ENCODE results near the gene SMC1B. TPM values are rescaled to one million over a fixed set of nuclear protein-coding genes. Genes with fewer than 3 reads are reported as not detected.
"Not testable (repeated sequence)": the region's sequence is repeated elsewhere in the genome, so short reads cannot be mapped to it uniquely, and the experiment has no call there.

The SMC1B gene
- total RNA-seq, 2 donors from 2014 or later, result not detected

DNA sequence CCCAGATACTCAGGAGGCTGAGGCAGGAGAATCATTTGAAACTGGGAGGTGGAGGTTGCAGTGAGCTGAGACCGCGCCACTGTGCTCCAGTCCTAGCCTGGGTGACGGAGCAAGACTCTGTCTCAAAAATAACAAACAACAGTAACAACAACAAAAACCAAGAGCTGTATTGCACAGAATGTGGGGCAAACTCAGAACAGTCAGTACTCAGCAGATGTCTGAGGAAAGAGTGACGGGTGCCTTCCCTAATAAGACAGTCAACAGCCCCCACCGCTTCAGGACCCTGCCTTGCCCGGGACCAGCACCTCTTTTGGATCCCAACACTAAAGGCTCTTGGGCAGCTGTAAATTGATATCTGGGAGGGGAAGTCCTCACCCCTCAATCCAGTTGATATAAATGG, 40.4 kb upstream of the SMC1B start:
- H3K36me3 ChIP-seq, result no peaks in the 10 kb centered on the region
- ATAC-seq (ENCODE audit: insufficient number of reproducible peaks, low FRiP score, low read depth) (no peak), DNase-seq (ENCODE audit: low spot score) (no peak)
- TF ChIP-seq, protein P1, sequence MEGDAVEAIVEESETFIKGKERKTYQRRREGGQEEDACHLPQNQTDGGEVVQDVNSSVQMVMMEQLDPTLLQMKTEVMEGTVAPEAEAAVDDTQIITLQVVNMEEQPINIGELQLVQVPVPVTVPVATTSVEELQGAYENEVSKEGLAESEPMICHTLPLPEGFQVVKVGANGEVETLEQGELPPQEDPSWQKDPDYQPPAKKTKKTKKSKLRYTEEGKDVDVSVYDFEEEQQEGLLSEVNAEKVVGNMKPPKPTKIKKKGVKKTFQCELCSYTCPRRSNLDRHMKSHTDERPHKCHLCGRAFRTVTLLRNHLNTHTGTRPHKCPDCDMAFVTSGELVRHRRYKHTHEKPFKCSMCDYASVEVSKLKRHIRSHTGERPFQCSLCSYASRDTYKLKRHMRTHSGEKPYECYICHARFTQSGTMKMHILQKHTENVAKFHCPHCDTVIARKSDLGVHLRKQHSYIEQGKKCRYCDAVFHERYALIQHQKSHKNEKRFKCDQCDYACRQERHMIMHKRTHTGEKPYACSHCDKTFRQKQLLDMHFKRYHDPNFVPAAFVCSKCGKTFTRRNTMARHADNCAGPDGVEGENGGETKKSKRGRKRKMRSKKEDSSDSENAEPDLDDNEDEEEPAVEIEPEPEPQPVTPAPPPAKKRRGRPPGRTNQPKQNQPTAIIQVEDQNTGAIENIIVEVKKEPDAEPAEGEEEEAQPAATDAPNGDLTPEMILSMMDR (IDR thresholded peaks at IDR 0.05), result no peak
- no peak overlapping the region for H3K27ac ChIP-seq
- H3K4me1 ChIP-seq (ENCODE audit: control insufficient read depth in 1 of 2, low read depth in 2 of 2), result peaks cover 13 to 47% of the 10 kb centered on the region in 2 donors
- H3K9me3 ChIP-seq, result no peaks in the 10 kb centered on the region
- H3K27me3 ChIP-seq (replicated peaks; ENCODE audit: insufficient read depth), result no peaks in the 10 kb centered on the region
- H3K4me3 ChIP-seq, result no peak overlapping the region

DNA sequence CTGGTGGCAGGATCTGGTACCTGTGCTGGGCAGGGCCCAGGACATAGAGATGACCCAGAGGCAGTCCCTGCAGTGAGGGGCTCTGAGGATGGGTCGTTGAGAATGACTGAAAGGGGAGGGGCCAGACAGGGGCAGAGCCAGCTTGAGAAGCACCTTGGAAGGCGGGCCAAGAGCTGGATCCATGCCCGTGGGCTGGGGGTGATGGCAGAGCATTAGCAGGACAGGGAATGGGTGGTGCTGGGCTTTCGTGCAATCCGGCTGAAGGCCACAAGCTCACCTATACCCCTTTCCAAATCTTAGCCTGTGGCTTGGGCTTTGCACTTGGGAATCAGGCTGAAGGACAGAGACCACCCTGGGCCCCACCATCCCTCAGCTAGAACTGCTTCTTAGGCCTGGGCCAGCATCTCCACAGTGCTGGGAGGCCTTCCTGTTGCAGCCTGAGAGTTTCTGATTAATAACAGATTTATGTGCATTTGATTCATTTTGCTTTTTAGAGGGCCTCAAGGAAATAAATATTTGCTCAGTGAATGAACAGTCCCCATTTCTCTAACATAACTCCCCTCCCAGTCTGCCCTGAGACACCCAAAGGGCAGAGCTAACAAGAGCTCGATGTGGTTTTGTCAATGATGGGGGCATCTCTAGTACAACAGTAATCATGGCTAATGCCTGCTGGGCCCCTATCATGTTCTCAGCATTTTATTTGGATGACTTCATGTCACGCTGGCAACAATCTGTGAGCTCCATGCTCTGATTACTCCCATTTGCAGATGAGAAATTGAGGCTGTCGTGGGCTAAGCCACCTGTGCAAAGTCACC, 39.4 kb upstream of the SMC1B start:
- H3K27me3 ChIP-seq (replicated peaks; ENCODE audit: insufficient read depth), result no peaks in the 10 kb centered on the region
- ATAC-seq (ENCODE audit: insufficient number of reproducible peaks, low FRiP score, low read depth), result no peak

DNA sequence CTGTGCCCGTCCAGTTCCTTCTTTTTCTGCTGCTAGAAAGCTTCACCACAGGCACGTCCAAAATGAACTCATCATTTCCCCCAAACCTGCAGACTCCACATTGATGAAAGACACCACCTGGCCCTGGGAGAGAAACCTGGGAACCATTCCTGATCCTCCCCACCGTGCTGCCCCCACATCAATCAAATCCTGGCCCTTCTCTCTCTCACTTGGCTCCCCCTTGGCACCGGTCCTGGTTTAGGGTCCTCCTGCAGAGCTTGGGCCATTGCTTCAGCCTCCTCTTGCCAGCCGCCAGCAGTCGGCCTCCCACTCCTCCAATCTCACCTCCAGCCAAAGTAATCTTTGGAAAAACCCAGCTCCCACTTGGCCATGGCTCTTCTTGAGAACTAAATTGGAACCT, 38.6 kb upstream of the SMC1B start:
- DNase-seq (ENCODE audit: low spot score) (no peak), ATAC-seq (ENCODE audit: insufficient number of reproducible peaks, low FRiP score, low read depth) (no peak)
- Histone ChIP-seq H3K4me1 (ENCODE audit: control insufficient read depth in 1 of 2, low read depth in 2 of 2) (peaks cover 21 to 54% of the 10 kb centered on the region in 2 donors), H3K27ac (peak overlapping the region in 1 of 2 donors; percentile 22), H3K4me3 (no peak overlapping the region), H3K9me3 (no peaks in the 10 kb centered on the region), H3K36me3 (no peaks in the 10 kb centered on the region), H3K27me3 (replicated peaks; ENCODE audit: insufficient read depth) (no peaks in the 10 kb centered on the region)
- TF ChIP-seq, protein P1 (IDR thresholded peaks at IDR 0.05), result no peak

More for the DNA sequence above, 39.4 kb upstream of the SMC1B start:
- no peak for DNase-seq (ENCODE audit: low spot score)
- Histone ChIP-seq H3K4me1 (ENCODE audit: control insufficient read depth in 1 of 2, low read depth in 2 of 2) (peaks cover 21 to 54% of the 10 kb centered on the region in 2 donors), H3K36me3 (no peaks in the 10 kb centered on the region), H3K27ac (peak overlapping the region in 1 of 2 donors; percentile 22), H3K9me3 (no peaks in the 10 kb centered on the region), H3K4me3 (no peak overlapping the region)
- TF ChIP-seq, protein P1 (IDR thresholded peaks at IDR 0.05), result no peak

DNA sequence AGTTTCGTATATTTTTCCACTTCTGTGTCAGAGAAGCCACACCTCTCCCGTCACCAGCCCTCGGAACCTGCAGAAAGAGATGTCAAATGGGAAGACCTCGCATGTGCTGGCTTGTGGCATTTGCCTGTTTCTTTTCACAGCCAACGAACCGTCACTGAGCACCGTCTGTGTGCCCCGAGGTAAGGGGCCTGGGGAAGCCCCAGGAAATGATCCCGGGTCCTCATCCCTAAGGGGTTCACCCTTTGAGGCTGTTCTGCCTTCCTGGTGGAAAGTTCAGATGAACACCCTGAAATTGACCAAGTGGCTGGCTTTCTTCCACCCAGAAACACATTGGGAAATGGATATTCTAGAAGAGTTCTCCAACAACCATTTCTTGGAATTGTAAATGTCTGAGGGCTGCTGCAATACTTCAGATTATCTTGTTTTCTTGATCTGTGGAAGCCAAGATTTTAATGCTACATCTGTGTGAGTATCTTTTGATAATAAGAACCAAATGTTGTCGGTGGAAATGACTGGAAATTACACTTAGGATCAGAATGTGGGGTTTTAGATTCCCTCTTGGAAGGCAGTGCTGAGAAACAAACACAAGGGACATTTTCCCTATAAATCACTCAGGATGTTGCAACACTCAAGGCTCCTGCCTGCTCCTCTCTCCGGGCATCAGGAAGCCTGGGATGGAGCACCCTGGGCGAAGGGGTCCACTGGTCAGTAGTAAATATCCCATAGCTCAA, 37.7 kb upstream of the SMC1B start:
- no peaks in the 10 kb centered on the region for H3K27me3 ChIP-seq (replicated peaks; ENCODE audit: insufficient read depth)
- H3K9me3 ChIP-seq, result no peaks in the 10 kb centered on the region
- H3K27ac ChIP-seq, result peak overlapping the region; percentile 66 to 84
- no peak overlapping the region for H3K4me3 ChIP-seq
- ATAC-seq (ENCODE audit: insufficient number of reproducible peaks, low FRiP score, low read depth), result peak; percentile 22
- no peaks in the 10 kb centered on the region for H3K36me3 ChIP-seq
- TF ChIP-seq, protein P1 (IDR thresholded peaks at IDR 0.05), result no peak
- peaks cover 21 to 54% of the 10 kb centered on the region in 2 donors for H3K4me1 ChIP-seq (ENCODE audit: control insufficient read depth in 1 of 2, low read depth in 2 of 2)
- no peak for DNase-seq (ENCODE audit: low spot score)

DNA sequence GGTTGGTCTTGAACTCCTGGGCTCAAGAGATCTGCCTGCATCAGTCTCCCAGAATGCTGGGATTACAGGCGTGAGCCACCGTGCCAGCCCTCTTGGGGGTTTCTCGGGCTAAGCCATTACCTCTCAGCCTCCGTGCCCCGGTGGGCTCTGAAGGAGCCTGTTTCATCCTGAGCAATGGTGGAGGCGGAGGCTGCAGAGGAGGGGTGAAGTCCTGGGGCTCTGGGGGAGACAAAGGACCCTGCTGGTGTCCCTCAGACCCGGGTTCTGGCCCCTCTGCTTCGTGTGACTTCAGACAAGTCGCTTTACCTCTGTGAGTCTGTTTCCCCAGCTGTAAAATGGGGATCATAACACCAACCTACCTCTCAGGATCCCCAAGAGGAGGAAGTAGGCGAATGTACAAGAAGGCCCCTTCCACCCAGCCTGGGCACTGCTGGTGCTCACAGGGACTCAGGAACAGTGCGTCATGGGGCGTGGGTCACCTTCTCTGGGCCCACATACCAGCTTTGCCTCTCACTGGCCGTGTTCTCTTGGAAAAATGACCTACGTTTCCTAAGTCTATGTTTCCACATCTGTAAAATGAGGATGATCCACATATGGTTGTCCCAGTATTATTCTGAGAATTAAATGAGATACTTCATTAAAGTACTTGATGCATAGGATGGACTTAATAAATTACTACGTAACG, 36.8 kb upstream of the SMC1B start:
- Histone ChIP-seq H3K4me1 (ENCODE audit: control insufficient read depth in 1 of 2, low read depth in 2 of 2) (peaks cover 21 to 54% of the 10 kb centered on the region in 2 donors), H3K27ac (peak overlapping the region; percentile 66 to 84), H3K9me3 (no peaks in the 10 kb centered on the region), H3K27me3 (replicated peaks; ENCODE audit: insufficient read depth) (no peaks in the 10 kb centered on the region), H3K4me3 (no peak overlapping the region), H3K36me3 (no peaks in the 10 kb centered on the region)
- no peak for DNase-seq (ENCODE audit: low spot score)
- ATAC-seq (ENCODE audit: insufficient number of reproducible peaks, low FRiP score, low read depth), result no peak
- TF ChIP-seq, protein P1 (IDR thresholded peaks at IDR 0.05), result no peak

DNA sequence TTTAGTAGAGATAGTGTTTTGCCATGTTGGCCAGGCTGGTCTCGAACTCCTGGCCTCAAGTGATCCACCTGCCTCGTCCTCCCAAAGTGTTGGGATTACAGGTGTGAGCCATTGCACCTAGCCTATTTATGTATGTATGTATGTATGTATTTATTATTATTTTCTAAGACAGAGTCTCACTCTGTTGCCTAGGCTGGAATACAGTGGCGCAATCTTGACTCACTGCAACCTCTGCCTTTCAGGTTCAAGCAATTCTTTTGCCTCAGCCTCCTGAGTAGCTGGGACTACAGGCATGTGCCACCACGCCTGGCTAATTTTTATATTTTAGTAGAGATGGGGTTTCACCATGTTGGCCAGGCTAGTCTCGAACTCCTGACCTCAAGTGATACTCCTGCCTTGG, 36.0 kb upstream of the SMC1B start:
- not testable (repeated sequence) for H3K9me3 ChIP-seq; ATAC-seq (ENCODE audit: insufficient number of reproducible peaks, low FRiP score, low read depth); DNase-seq (ENCODE audit: low spot score); H3K27me3 ChIP-seq (replicated peaks; ENCODE audit: insufficient read depth); H3K36me3 ChIP-seq; H3K4me3 ChIP-seq
- peaks cover 21 to 54% of the 10 kb centered on the region in 2 donors for H3K4me1 ChIP-seq (ENCODE audit: control insufficient read depth in 1 of 2, low read depth in 2 of 2)
- H3K27ac ChIP-seq, result peak overlapping the region; percentile 16 to 66

Measured in thoracic aorta (tissue), 2 donors.